ENCODE measurements around the gene PSPH.

DNA sequence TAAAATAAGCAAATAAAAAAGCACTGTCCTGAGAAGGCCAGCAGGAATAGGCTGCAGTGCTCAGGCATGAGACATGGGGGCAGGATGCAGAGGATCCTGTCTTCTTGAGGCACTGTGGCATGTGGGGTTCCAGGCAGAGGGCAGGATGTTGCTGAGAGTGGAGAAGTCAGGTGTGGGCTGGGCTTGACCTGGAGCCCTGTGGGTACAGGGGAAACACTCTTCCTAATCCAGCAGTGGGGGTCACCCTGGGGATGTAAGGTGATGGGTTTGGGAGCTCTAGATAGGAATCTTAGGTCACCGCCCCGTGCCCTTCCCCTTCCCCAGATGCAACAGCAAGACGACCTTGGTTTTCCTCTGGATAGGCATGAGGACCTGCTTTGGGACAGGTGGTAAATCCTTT is 26.4 kb upstream of the PSPH start:
- no peak for TF ChIP-seq POLR2AphosphoS5 (IDR thresholded peaks at IDR 0.05; ENCODE audit: low read depth, low read length)
- TF ChIP-seq, protein P1, sequence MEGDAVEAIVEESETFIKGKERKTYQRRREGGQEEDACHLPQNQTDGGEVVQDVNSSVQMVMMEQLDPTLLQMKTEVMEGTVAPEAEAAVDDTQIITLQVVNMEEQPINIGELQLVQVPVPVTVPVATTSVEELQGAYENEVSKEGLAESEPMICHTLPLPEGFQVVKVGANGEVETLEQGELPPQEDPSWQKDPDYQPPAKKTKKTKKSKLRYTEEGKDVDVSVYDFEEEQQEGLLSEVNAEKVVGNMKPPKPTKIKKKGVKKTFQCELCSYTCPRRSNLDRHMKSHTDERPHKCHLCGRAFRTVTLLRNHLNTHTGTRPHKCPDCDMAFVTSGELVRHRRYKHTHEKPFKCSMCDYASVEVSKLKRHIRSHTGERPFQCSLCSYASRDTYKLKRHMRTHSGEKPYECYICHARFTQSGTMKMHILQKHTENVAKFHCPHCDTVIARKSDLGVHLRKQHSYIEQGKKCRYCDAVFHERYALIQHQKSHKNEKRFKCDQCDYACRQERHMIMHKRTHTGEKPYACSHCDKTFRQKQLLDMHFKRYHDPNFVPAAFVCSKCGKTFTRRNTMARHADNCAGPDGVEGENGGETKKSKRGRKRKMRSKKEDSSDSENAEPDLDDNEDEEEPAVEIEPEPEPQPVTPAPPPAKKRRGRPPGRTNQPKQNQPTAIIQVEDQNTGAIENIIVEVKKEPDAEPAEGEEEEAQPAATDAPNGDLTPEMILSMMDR (IDR thresholded peaks at IDR 0.05) = no peak
